ENCODE data around the gene MIOS.

MIOS gene

DNA sequence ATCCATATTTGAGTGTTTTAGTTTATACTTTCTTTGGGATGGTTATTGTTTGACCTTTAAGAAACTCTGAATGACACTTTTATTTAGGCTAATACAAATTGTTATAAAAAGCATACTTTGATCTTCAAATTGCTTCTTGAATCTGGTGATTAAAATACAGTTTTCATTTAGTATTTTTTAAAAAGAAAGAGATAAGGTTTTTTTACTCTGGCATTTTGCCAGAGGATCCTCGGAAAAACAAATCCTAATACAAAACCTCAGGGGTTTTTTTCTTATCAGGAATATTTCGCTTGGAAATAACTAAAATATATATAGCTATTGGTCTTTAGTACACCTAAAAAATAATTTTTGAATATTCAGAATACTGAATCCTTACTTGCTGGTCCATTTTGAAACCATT is 17.0 kb downstream of the MIOS start:
- DNase-seq (ENCODE audit: low read depth in 2 of 2): no peak

GRCh38 chr7:7584653-7585052 is 18.0 kb downstream of the MIOS start:
- DNase-seq (ENCODE audit: low read depth in 2 of 2): no peak

- no peak for DNase-seq (ENCODE audit: low read depth in 2 of 2)
Observed at GRCh38 chr7:7585241-7585928, 18.7 kb downstream of the MIOS start.

GRCh38 chr7:7595451-7595850 is 28.8 kb downstream of the MIOS start:
- no peak for DNase-seq (ENCODE audit: low read depth in 2 of 2)

- DNase-seq (ENCODE audit: low read depth in 2 of 2): peak in 1 of 2 donors; percentile 0
Observed at GRCh38 chr7:7596176-7596575, 29.5 kb downstream of the MIOS start.

- no peak for DNase-seq (ENCODE audit: low read depth in 2 of 2)
Observed at GRCh38 chr7:7607010-7607409, 40.3 kb downstream of the MIOS start.

DNA sequence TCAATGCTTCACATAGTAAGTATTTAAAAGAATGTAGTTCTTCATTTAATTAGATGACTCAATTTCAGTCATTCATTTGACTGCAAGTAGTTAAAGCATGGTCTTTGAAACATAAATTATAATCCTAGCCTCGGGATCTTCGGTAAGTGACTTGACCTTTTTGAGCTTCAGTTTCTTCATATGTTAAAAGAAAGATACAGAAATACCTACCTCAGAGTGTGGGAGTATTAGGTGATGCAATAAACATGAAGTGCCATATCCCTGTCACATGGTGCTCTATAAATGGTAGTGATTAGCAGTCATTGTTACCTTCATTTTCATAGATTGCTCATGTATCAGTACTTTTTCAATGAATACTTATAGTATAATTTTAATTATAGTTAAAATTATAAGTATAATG is 42.6 kb downstream of the MIOS start:
- DNase-seq (ENCODE audit: low read depth in 2 of 2): no peak

- no peak for DNase-seq (ENCODE audit: low read depth in 2 of 2)
Observed at GRCh38 chr7:7612519-7612918, 45.8 kb downstream of the MIOS start.

DNA sequence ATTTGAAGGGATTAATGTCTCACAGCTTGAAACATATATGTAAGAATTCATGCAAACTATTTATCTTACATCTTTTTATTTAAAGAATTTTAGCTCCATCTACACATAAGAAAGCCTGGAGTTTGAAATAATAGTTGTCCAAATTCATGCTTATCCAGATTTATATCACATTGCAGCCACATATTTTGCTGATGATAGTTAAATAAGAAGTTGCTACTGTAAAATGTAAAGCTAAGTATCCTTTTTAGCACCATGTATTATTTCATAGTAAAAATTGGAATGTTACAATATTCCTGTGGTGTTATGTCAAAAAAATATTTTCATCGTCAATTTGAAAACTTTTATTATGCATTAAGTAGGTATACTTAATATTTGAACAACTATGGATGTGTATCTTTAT is 46.5 kb downstream of the MIOS start:
- DNase-seq (ENCODE audit: low read depth in 2 of 2): no peak

- no peak for DNase-seq (ENCODE audit: low read depth in 2 of 2)
Observed at GRCh38 chr7:7614018-7614741, 47.5 kb downstream of the MIOS start.

GRCh38 chr7:7617550-7617949 is 50.9 kb downstream of the MIOS start:
- no peak for DNase-seq (ENCODE audit: low read depth in 2 of 2)

GRCh38 chr7:7618410-7618809 is 51.7 kb downstream of the MIOS start:
- DNase-seq (ENCODE audit: low read depth in 2 of 2): no peak

DNA sequence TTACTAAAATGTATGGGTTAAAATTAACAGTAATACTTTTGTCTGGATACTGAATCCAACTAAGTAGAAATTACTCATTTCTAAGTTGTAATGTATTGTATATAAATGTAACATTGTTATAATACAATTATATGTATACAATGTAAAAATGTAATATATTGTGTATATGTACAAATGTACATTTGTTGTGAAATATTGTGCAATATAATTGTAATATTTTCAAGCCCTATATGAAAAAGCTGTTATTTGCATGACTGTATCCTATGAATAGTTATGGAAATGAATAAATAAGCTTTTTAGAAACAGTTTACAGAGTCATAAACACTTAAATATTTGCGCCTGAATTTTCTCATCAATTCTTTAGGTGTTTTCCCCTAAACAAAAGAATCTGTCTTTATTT is 53.6 kb downstream of the MIOS start:
- no peak for DNase-seq (ENCODE audit: low read depth in 2 of 2)

GRCh38 chr7:7620644-7621210 is 54.0 kb downstream of the MIOS start:
- no peak for DNase-seq (ENCODE audit: low read depth in 2 of 2)

DNA sequence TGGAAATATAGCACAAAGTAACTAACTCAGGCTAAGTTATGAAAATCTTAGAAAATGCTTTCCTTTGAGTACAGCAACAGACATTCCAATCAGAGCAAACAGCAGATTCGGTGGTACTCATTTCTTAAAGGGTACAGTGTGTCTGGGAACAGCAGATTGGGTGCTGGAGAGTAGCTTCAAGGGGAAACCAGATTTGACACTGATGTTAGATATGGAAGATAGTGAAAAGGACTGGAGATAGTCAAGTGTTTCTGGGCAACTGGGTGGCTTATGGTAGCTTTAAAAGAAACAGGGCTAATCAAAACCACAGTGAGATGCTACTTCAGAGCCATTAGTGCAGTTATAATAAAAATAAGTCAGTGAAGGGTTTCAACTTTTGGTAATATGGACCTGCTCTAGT is 61.8 kb downstream of the MIOS start:
- no peak for DNase-seq (ENCODE audit: low read depth in 2 of 2)

DNA sequence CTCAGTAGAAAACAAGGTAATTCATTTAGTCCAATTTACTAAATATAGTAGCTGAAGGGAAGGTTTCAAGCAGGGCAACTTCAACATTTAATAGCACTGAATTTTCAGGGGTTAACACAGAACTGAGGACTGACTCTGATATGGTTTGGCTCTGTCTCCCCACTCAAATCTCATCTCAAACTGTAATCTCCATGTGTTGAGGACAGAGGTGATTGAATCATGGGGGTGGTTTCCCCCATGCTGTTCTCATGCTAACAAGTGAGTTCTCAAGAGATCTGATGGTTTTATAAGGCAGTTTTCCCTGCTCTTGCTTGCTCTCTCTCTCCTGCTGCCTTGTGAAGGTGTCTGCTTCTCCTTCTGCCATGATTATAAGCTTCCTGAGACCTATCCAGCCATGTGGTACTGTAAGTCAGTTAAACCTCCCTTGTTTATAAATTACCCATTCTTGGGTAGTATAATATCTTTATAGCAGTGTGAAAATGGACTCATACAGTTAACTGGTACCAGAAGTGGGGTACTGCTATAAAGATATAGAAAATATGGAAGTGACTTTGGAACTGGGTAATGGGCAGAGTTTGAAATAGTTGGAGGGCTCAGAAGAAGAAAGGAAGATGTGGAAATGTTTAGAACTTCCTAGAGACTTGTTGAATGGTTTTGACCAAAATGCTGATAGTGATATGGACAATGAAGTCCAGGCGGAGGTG is 64.1 kb downstream of the MIOS start:
- no peak for DNase-seq (ENCODE audit: low read depth in 2 of 2)

- DNase-seq (ENCODE audit: low read depth in 2 of 2): no peak
Observed at GRCh38 chr7:7639421-7639820, 72.7 kb downstream of the MIOS start.

DNA sequence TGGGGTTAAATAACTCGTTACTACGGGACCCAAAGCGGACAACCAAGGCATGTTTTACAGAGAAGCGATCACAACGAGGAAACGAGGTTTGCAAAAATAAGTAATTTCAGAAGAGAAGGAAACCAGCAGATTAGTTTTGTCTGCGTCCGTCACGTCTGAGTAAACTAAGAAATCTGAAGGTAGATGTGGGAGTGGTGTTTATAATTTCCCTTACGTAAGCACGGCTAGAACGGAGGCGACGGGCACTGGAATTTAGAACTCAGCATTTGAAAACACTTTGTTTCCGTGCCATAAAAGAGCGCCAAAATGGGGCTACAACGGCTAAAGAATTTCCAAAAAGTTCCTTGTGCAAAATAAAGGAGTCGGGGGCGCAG is 73.2 kb downstream of the MIOS start:
- peak in 1 of 2 donors; percentile 15 for DNase-seq (ENCODE audit: low read depth in 2 of 2)

DNA sequence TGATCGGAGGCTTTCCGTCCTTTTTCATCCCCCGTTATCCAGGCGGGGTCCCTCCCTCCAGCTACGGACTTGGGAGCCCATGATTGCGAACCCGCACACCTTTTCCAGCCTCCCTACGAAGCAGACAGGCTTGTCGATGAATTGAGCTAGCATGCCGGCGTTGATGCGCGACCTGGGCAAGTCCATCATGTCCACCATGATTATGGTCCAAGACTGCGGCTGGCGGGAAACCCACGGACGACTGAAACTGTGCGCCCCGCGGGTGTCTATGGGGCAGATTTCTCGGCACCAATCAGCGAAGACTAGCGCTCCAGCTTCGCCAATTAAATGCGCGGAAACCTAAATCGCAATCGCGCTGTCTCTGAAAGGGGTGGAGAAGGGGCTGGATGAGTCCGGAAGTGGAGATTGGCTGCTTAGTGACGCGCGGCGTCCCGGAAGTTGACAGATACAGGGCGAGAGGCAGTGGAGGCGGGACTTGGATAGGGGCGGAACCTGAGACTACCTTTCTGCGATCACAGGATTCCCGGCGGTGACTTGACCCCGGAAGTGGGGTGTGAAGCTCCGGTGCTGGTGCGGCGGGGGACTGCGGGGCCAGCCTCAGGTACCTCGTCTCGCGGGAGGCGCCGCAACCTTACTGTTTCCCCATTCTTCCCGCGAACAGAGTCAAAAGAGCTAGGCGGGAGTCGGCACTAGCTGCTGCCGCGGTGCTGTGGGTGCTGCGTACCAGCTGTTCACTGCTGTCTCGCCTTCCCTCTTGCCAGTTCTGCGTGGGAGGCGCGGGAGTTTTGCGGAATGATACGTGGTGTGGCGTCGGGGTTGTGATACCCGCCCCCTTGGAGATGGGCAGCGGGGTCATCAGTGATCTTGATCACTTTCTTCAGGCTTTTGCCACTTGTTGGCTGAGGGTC is 73.8 kb downstream of the MIOS start, which contains the start of gene UMAD1:
UMAD1 (plus strand) TSS at position 532 of the 908 bp plus-strand sequence. CDS start 32,620 bp downstream, outside the sequence.
- DNase-seq (ENCODE audit: low read depth in 2 of 2): peak; percentile 94 to 96

DNA sequence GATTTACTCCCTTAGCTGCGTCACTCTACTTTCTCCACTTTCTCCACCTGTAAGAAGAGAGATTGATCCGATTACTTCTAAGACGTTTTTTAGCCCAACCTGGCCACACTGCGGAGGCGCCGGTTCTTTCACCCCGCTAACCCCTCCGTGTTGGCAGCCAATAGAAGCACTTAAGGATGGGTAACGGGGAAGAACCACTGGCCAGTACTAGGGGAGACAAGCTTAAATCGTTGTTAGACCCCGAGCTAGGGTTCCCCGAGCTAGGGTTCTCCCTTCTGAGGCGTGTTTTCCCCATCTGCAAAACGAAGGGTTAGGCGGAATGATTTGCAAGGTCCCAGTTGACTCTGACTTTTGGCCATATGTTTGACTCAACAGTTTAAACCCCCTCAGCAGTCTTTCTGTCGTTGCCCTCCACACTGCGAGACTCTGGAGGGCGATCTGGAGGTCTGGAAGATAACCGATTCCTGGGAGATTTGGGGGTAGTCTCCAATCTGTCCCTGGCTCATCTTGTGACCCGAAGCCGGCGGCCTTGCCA is 74.5 kb downstream of the MIOS start:
- peak in 1 of 2 donors; percentile 8 for DNase-seq (ENCODE audit: low read depth in 2 of 2)

GRCh38 chr7:7642081-7642480 is 75.4 kb downstream of the MIOS start:
- no peak for DNase-seq (ENCODE audit: low read depth in 2 of 2)

Measured in stimulated activated CD8-positive, alpha-beta memory T cell treated with anti-CD3 and anti-CD28 coated beads, Interleukin-7, amount 100 ng/mL, for 1 hour (primary cell).